ENCODE results near the gene DYNC1LI1.
"Not testable (repeated sequence)": the region's sequence is repeated elsewhere in the genome, so short reads cannot be mapped to it uniquely, and the experiment has no call there.

The DYNC1LI1 gene

GRCh38 chr3:32532434-32532833 lies 38.2 kb downstream of the DYNC1LI1 start:
- Histone ChIP-seq H3K9me3 (ENCODE audit: control insufficient read depth, insufficient read depth, low read depth, low read length) (no peaks in the 10 kb centered on the region), H3K4me1 (ENCODE audit: control insufficient read depth, insufficient read depth, low read length) (no peaks in the 10 kb centered on the region), H3K4me3 (ENCODE audit: low read depth, low read length) (no peak overlapping the region), H3K36me3 (ENCODE audit: control insufficient read depth, insufficient read depth, low read length) (peaks cover 65% of the 10 kb centered on the region), H3K27ac (ENCODE audit: low read depth, low read length) (no peak overlapping the region), H3K9ac (ENCODE audit: low read length) (no peak overlapping the region), H3K27me3 (ENCODE audit: control insufficient read depth, insufficient read depth, low read length) (no peaks in the 10 kb centered on the region)

- Histone ChIP-seq H3K9ac (ENCODE audit: low read length) (no peak overlapping the region), H3K4me1 (ENCODE audit: control insufficient read depth, insufficient read depth, low read length) (no peaks in the 10 kb centered on the region), H3K27me3 (ENCODE audit: control insufficient read depth, insufficient read depth, low read length) (no peaks in the 10 kb centered on the region), H3K9me3 (ENCODE audit: control insufficient read depth, insufficient read depth, low read depth, low read length) (no peaks in the 10 kb centered on the region), H3K27ac (ENCODE audit: low read depth, low read length) (no peak overlapping the region), H3K36me3 (ENCODE audit: control insufficient read depth, insufficient read depth, low read length) (peaks cover 70% of the 10 kb centered on the region), H3K4me3 (ENCODE audit: low read depth, low read length) (no peak overlapping the region)
Observed at GRCh38 chr3:32531010-32531647, 39.5 kb downstream of the DYNC1LI1 start.

GRCh38 chr3:32525720-32526119 lies 44.9 kb downstream of the DYNC1LI1 start:
- no peaks in the 10 kb centered on the region for H3K4me1 ChIP-seq (ENCODE audit: control insufficient read depth, insufficient read depth, low read length)
- H3K9ac ChIP-seq (ENCODE audit: low read length) = no peak overlapping the region
- no peak overlapping the region for H3K27ac ChIP-seq (ENCODE audit: low read depth, low read length)
- H3K27me3 ChIP-seq (ENCODE audit: control insufficient read depth, insufficient read depth, low read length) = no peaks in the 10 kb centered on the region
- H3K9me3 ChIP-seq (ENCODE audit: control insufficient read depth, insufficient read depth, low read depth, low read length) = no peaks in the 10 kb centered on the region
- peaks cover 61% of the 10 kb centered on the region for H3K36me3 ChIP-seq (ENCODE audit: control insufficient read depth, insufficient read depth, low read length)
- no peak overlapping the region for H3K4me3 ChIP-seq (ENCODE audit: low read depth, low read length)

DNA sequence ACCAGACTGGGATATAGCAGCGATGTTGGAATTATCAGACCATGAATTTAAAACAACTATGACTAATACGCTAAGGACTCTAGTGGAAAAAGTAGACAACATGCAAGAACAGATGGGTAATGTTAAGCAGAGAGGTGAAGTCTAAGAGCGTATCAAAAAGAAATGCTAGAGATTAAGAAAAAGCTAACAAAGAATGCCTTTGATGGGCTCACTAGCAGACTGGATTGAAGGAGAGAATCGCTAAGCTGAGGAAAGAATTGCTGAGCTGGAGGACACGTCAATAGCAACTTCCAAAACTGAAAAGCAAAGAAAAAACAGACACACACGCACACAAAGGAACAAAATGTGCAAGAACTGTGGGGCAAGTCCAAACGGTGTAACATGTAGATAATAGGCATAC lies 48.0 kb downstream of the DYNC1LI1 start:
- Histone ChIP-seq H3K4me1 (ENCODE audit: control insufficient read depth, insufficient read depth, low read length) (no peaks in the 10 kb centered on the region), H3K9ac (ENCODE audit: low read length) (no peak overlapping the region), H3K36me3 (ENCODE audit: control insufficient read depth, insufficient read depth, low read length) (peaks cover 32% of the 10 kb centered on the region), H3K9me3 (ENCODE audit: control insufficient read depth, insufficient read depth, low read depth, low read length) (no peaks in the 10 kb centered on the region), H3K4me3 (ENCODE audit: low read depth, low read length) (no peak overlapping the region), H3K27me3 (ENCODE audit: control insufficient read depth, insufficient read depth, low read length) (no peaks in the 10 kb centered on the region), H3K27ac (ENCODE audit: low read depth, low read length) (no peak overlapping the region)

- H3K9ac ChIP-seq (ENCODE audit: low read length); H3K4me1 ChIP-seq (ENCODE audit: control insufficient read depth, insufficient read depth, low read length); H3K4me3 ChIP-seq (ENCODE audit: low read depth, low read length); H3K36me3 ChIP-seq (ENCODE audit: control insufficient read depth, insufficient read depth, low read length); H3K27me3 ChIP-seq (ENCODE audit: control insufficient read depth, insufficient read depth, low read length); H3K27ac ChIP-seq (ENCODE audit: low read depth, low read length); H3K9me3 ChIP-seq (ENCODE audit: control insufficient read depth, insufficient read depth, low read depth, low read length): not testable (repeated sequence)
Observed at GRCh38 chr3:32518921-32519320, 51.7 kb downstream of the DYNC1LI1 start.

- not testable (repeated sequence) for H3K27ac ChIP-seq (ENCODE audit: low read depth, low read length); H3K9ac ChIP-seq (ENCODE audit: low read length); H3K27me3 ChIP-seq (ENCODE audit: control insufficient read depth, insufficient read depth, low read length); H3K4me1 ChIP-seq (ENCODE audit: control insufficient read depth, insufficient read depth, low read length); H3K36me3 ChIP-seq (ENCODE audit: control insufficient read depth, insufficient read depth, low read length); H3K9me3 ChIP-seq (ENCODE audit: control insufficient read depth, insufficient read depth, low read depth, low read length); H3K4me3 ChIP-seq (ENCODE audit: low read depth, low read length)
Observed at GRCh38 chr3:32516751-32517150, 53.9 kb downstream of the DYNC1LI1 start.

DNA sequence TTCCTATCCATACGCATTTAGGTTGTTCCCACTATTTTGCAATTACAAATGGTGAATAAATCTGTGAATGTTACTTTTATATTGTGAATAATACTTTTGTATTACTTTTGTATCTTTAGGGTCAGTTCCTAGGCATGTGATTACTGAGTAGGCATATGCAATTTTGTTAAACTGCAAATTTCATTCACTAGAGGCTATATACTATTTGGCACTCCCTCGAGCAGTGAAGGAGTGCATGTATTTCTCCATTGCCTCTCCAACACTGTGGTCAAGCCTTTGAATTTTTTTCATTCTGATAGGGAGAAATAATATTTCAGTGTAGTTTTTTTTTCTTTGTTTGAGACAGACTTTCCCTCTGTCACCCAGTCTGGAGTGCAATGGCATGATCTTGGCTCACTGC lies 59.7 kb downstream of the DYNC1LI1 start:
- Histone ChIP-seq H3K36me3 (ENCODE audit: control insufficient read depth, insufficient read depth, low read length) (no peaks in the 10 kb centered on the region), H3K9ac (ENCODE audit: low read length) (no peak overlapping the region), H3K4me3 (ENCODE audit: low read depth, low read length) (no peak overlapping the region), H3K27me3 (ENCODE audit: control insufficient read depth, insufficient read depth, low read length) (no peaks in the 10 kb centered on the region), H3K4me1 (ENCODE audit: control insufficient read depth, insufficient read depth, low read length) (no peaks in the 10 kb centered on the region), H3K27ac (ENCODE audit: low read depth, low read length) (no peak overlapping the region), H3K9me3 (ENCODE audit: control insufficient read depth, insufficient read depth, low read depth, low read length) (no peaks in the 10 kb centered on the region)

DNA sequence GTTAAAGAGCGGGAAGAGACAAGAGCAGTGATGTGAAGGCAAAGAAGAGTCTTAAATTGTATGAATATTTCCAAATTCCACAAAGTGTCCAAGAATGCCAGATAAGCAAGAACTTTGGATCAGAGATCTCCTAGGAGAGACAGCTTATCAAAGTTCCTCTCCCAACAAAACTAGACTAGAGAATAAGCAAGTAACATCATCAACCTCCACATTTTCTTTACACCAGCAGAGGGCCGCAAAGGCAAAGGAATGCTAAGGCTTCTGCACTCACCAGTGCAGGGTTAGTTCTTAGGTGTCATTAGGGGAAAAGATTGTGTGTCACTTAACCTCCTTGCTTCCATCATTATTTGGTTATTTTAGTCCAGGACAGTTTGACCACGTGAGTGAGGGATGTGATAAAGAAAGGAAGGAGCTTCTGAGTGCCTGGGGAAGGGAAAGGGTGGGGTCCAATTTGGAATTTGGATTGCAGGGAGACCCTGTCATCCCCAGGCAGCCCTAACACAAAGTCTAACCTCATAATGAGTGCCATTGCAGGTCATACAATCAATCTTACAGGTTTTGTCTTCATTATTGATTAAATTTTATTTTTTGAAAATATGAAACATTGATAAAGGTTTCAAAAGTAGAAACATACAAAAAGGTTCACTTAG lies 60.5 kb downstream of the DYNC1LI1 start:
- H3K27ac ChIP-seq (ENCODE audit: low read depth, low read length) = no peak overlapping the region
- H3K4me3 ChIP-seq (ENCODE audit: low read depth, low read length) = no peak overlapping the region
- no peaks in the 10 kb centered on the region for H3K4me1 ChIP-seq (ENCODE audit: control insufficient read depth, insufficient read depth, low read length)
- H3K9me3 ChIP-seq (ENCODE audit: control insufficient read depth, insufficient read depth, low read depth, low read length) = no peaks in the 10 kb centered on the region
- no peak overlapping the region for H3K9ac ChIP-seq (ENCODE audit: low read length)
- H3K36me3 ChIP-seq (ENCODE audit: control insufficient read depth, insufficient read depth, low read length) = no peaks in the 10 kb centered on the region
- no peaks in the 10 kb centered on the region for H3K27me3 ChIP-seq (ENCODE audit: control insufficient read depth, insufficient read depth, low read length)

DNA sequence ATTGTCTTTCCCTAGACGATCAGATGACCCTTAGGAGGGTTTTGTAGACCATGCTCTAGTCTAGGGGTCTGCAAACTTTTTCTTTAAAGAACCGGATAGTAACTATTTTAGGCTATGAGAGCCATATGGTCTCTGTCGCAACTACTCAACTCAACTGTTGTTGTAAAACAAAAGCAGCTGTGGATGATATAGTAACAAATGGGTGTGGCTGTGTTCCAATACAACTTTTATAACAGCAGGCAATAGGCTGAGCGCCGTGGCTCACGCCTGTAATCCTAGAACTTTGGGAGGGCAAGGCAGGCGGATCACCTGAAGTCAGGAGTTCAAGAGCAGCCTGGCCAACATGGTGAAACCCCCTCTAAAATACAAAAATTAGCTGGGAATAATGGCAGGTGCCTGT lies 61.9 kb downstream of the DYNC1LI1 start:
- H3K9ac ChIP-seq (ENCODE audit: low read length) = no peak overlapping the region
- H3K36me3 ChIP-seq (ENCODE audit: control insufficient read depth, insufficient read depth, low read length) = no peaks in the 10 kb centered on the region
- no peak overlapping the region for H3K27ac ChIP-seq (ENCODE audit: low read depth, low read length)
- no peaks in the 10 kb centered on the region for H3K27me3 ChIP-seq (ENCODE audit: control insufficient read depth, insufficient read depth, low read length)
- H3K9me3 ChIP-seq (ENCODE audit: control insufficient read depth, insufficient read depth, low read depth, low read length) = no peaks in the 10 kb centered on the region
- no peak overlapping the region for H3K4me3 ChIP-seq (ENCODE audit: low read depth, low read length)
- no peaks in the 10 kb centered on the region for H3K4me1 ChIP-seq (ENCODE audit: control insufficient read depth, insufficient read depth, low read length)

GRCh38 chr3:32506466-32506865 lies 64.2 kb downstream of the DYNC1LI1 start:
- Histone ChIP-seq H3K4me3 (ENCODE audit: low read depth, low read length) (no peak overlapping the region), H3K36me3 (ENCODE audit: control insufficient read depth, insufficient read depth, low read length) (no peaks in the 10 kb centered on the region), H3K4me1 (ENCODE audit: control insufficient read depth, insufficient read depth, low read length) (peaks cover 9% of the 10 kb centered on the region; the same call in 1 of the 2 replicates), H3K27me3 (ENCODE audit: control insufficient read depth, insufficient read depth, low read length) (no peaks in the 10 kb centered on the region), H3K9me3 (ENCODE audit: control insufficient read depth, insufficient read depth, low read depth, low read length) (no peaks in the 10 kb centered on the region), H3K27ac (ENCODE audit: low read depth, low read length) (no peak overlapping the region), H3K9ac (ENCODE audit: low read length) (no peak overlapping the region)

DNA sequence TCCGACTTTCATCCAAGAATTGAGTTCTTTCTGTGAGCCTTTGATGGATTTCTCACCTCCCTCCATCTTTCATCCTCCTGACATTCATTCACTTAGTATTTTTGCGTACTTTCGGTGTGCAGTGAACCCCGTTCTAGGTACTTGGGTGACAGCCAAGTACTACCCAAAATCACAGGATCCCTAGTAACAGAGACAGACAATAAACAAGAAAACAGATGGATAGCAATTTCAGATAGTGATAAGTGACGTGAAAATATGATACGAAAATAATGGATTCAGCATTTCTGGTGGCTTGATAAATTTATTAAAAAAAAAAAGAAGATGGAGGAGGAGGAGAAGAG lies 67.7 kb downstream of the DYNC1LI1 start:
- Histone ChIP-seq H3K36me3 (ENCODE audit: control insufficient read depth, insufficient read depth, low read length) (no peaks in the 10 kb centered on the region), H3K27ac (ENCODE audit: low read depth, low read length) (no peak overlapping the region), H3K4me1 (ENCODE audit: control insufficient read depth, insufficient read depth, low read length) (peaks cover 14% of the 10 kb centered on the region), H3K27me3 (ENCODE audit: control insufficient read depth, insufficient read depth, low read length) (no peaks in the 10 kb centered on the region), H3K9ac (ENCODE audit: low read length) (no peak overlapping the region), H3K4me3 (ENCODE audit: low read depth, low read length) (peak overlapping the region; percentile 97), H3K9me3 (ENCODE audit: control insufficient read depth, insufficient read depth, low read depth, low read length) (no peaks in the 10 kb centered on the region)
